Left kidney (tissue), 2 donors: ENCODE measurements around the gene TMC5. TPM values are rescaled to one million over a fixed set of nuclear protein-coding genes. Genes with fewer than 3 reads are reported as not detected.
"Not testable (repeated sequence)": the region's sequence is repeated elsewhere in the genome, so short reads cannot be mapped to it uniquely, and the experiment has no call there.

Experiments
- DNase-seq: peaks from one replicate; pipeline ENCODE4 v3.0.0-alpha.2; 2013
- polyA plus RNA-seq: library from polyadenylated mRNA; unstranded; fragments of 120-200 nt; gene quantifications from one replicate; pipeline ENCODE4 v1.2.1, GENCODE V29; 2013; ENCODE audit not compliant: insufficient read length

Gene TMC5
- polyA plus RNA-seq, 1 donor: 0.37 TPM

DNA sequence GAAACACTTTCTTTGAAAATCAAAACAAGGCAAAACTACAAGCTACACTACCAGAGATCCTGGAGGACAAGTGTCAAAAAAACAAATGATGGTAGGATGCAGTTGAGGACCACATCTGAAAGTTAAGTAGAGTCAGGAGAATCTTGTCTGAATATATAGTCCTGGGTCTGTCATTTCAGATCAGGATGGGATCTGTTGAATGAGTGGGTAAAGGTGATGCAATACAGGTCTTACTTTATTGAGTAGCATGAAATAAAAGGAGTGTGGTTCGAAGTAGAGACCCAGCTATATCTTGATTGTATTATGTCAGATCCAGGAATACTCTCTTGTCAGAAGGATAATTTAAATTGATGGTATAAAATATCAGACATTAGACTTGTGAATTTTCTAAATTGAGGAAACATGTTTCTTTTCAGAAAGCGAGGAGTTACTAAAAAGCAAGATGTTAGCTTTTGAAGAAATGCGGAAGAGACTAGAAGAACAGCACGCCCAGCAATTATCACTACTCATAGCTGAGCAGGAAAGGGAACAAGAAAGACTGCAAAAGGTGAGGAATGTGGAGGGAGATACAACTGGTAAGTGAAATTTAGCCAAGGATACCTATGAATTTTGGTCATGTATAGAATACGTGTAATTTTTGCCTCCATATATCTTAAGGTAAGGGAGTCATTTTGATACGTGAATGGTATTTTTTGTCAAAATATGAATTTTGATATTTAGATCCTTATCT, 122.7 kb downstream of the TMC5 start:
- no peak for DNase-seq

DNA sequence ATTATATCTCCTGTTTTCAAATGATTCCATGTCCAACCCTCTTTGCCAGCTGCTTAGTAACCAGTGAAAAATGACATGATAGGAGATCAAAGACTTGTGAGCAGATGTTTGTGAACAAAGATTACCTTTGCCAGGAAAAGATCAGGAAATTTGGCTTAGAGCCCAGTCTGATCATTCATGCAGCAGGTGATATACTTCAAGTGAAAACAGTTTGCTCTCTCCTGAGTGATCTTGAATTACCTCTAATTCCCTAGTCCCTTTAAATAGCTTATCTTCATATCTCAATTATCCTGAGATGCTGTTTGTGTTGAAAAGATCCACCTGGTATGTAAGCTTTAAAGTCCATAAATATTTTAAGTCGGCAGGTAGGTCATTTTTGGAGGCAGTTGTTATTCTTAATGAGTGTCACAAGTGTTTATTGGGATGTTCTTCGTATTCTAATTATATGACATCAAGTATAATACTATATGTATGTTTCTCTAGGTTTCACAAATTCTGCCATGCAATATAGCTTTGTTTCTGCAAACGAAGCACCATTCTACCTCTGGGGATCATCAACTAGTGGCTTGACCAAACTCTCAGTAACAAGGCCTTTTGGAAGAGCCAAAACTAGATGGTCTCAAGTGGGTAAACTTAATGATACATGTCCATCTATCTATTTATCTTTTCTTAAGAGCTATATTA, 124.6 kb downstream of the TMC5 start:
- no peak for DNase-seq

- not testable (repeated sequence) for DNase-seq
These were observed 125.8 kb downstream of the TMC5 start for GRCh38 chr16:19543278-19543996.

GRCh38 chr16:19548144-19548543, 130.5 kb downstream of the TMC5 start:
- no peak for DNase-seq

Other genes starting within 250 kb of the TMC5 start
- gene SYT17, start 249.6 kb upstream of the TMC5 start, polyA plus RNA-seq: 12.2 TPM
- gene CLEC19A, start 132.2 kb upstream of the TMC5 start, polyA plus RNA-seq: 0.05 TPM
- 69.7 TPM for gene GDE1, start 104.2 kb downstream of the TMC5 start, polyA plus RNA-seq
- 40.6 TPM for gene CCP110, start 106.1 kb downstream of the TMC5 start, polyA plus RNA-seq
- 68.2 TPM for gene VPS35L, start 137.8 kb downstream of the TMC5 start, polyA plus RNA-seq